Measurements from ENCODE around the gene NLGN4Y. TPM values are rescaled to one million over a fixed set of nuclear protein-coding genes. Genes with fewer than 3 reads are reported as not detected.

Gene NLGN4Y
- total RNA-seq (2014; rRNA removed; shearing (Covaris generic)): not detected in 2 replicates

DNA sequence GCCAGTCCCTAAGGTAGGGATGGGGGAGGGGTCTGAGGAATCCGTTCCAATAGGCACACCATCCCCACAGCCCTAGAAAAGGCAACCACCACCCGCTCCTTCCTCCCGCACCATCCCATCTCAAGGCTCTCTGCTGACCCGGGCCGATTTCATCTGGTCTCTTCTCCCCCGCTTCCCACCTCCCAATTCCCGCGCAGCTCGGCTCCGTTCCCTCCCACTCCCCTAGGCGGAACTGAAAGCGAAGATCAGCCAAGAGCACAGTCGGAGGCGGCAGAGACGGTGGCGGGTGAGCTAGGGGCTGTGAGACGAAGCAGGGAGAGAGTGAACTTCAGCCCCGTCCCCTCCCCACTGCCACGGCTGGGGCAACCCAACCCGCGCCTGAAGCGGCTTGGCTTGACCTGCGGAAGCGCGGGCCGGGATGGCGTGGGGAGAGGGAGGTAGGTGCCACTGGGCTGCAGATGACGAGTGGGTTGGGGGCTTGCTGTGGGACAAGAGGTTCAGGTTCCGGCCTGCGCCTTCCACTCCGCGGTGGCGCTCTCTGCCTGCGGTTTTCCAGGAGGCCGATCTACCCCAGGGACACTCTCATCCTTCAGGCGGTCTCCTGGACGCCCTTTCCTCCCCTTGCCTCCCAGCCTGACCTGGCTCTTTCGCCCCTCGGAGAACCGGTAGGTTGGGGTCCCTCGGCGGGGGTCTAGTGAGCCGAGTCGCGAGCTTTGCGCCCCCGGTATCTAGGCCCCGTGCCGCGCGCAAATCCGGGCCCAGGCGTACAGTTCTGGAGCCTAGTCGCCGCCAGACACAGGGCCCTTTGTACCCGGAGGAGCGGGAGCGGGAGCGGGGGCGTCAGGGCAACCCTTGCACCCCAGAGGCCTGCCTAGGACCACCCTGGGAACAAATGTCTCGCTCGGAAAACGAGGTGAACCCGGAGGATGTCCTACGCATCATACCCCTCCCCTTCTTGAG is at the start of gene NLGN4Y:
Gene NLGN4Y, plus strand, starts transcription at position 258 of the 960 bp plus-strand sequence. CDS start 97,591 bp downstream, outside the sequence.
- no peak for DNase-seq (ENCODE audit: low read depth)

DNA sequence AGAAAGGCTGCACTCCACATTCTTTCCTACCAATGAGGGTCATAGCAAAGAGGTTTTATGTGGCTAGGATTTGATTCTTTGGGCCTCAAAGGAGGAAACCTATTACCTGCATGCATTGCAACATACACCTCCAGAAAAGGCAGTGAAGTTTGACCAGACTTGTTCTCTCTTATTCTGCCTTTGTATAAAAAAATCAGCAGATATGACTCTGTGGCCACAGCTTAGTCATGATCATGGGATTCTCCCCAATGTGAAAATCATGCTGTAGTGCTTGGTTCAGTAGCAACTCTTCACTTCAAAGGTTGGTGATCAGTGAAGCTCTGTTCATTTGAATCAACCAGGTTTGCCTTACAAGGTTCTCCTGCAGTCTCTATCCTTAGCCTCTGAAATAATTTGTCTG is 38.4 kb upstream of the NLGN4Y start:
- DNase-seq (ENCODE audit: low read depth): no peak

DNA sequence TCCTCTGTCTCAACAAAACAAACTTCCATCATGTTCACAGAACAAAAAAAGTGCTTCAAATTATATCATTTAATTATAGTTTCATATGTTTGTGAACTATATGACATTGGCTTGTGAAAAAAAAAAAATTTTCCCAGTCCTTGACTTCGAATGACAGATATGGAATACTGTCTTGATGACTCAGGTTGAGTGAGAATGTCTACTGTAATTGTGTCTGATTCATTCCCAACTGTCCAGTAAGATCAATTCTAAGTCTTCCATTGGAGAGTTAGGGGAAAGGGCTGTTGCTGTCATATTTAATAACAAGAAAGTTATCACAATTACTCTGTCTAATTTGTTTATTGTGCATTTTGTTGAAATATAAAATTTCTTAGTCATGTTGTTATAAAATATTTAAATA is 34.1 kb upstream of the NLGN4Y start:
- DNase-seq (ENCODE audit: low read depth): no peak

DNA sequence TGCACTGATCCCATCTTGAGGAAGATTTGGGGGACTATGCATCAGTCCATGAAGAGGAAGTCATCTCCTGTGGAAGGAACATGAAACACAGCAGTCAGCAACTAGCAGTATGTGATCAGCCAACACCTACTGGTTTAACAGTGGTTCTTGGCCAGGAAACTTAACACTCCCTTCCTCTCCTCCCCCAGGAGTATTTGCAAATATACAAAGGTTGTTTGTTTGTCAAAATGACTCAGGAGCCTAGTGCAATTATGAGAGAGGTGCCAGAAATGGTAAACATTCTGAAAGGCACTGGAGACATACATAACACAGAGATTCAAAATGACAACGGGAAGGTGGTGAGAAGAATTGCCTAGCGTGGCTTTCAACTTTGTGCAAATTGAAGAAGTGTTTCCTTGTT is 26.3 kb upstream of the NLGN4Y start:
- no peak for DNase-seq (ENCODE audit: low read depth)

DNA sequence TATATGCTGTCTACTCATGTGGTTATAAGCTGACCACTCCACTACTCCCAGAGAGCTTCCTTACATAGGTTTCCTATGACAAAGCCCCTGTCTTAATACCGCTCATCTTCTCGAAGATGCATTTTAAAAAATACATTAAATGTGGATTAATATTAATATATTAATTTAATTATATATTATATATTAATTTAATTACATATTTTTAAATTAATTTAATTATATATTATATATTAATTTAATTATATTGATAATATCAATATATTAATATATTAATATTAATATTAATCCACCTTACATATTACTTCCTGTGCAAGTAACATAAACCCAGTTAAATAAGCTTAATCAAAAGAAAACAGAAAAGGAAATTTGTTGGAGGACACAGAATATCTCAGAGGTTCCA is 19.7 kb upstream of the NLGN4Y start:
- no peak for DNase-seq (ENCODE audit: low read depth)

DNA sequence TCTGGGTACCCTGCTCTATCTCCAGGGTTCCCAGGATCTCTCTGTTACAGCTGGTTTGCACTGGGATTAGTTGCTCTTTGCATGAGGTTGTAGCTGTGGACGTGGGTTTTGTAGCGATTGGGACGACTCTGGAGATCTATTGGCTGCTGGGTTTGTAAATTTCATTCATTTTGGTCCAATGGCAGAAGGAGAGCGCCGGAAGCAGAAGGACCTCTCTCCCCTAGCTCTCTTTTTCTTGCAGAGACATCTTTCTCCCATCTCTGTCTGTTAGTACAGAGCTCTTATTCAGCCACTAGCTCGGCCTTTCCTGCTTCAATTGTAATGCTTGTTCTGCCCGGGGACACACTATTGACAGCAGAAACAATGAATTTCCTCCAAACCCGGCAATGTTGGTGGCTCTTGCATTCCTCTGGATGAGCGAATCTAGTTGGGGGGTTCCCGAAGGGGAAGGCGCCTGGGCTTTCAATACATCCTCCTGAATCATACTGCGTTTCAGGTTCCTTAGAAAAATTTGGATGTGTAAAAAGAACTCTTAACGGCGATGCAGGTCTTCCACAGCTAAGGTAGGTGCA is 1.9 kb upstream of the NLGN4Y start:
- no peak for DNase-seq (ENCODE audit: low read depth)

DNA sequence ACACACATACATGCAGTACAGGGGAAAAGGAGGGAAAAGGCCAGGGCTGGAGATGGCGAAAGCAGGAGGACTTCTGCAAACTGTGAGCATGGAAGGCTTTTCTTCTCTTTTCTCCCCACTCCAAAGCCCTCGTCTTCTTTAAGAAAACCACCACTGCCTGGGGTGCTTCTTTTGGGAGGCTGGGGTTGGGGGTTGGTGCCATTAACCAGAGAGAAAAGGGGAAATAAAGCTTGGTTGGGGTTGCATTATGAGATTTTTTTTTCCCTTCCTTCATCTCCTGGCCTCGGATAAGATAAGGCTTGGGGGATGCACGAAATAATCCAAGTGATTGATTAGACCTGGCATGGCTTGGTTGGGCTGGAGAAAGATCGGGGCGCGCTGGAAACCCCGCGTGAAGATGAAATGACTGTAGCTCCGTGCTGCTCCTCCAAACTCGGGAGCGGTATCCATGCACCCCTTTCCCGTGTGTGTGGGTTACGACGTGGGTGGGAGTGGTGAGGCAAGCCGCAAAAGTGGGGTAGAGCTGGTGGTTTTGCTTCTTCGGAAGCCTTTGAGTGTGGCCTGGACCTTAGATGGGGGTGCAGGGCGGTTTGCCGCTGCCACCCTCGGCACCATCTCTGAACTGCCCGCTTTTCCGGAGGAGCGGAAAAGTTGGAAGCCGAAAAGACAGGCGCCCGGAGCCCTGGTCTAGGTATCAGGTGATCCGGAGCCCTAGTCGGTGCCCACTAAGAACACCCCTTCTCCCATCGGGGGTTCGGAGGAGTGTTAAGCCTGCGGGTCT is 648 bp upstream of the NLGN4Y start:
- DNase-seq (ENCODE audit: low read depth): no peak

DNA sequence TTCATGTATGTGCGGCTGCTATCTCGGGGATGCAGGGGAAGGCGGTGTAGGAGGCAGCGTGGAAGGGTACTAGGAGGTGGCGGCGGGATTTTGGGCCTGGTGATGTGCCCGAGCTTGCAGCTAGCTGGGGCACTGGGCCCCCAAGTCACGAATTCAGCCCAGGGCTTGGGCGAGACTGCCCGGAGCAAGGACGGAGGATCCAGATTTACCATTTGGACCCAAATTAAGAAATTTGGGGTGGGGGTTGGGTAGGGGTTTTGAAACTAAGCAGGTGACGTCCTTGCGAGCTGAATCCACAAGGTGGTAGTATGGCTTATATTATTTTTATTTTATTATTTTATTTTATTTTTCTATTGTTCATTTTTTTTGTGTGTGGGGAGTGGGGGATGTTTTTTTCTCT is 986 bp downstream of the NLGN4Y start:
- no peak for DNase-seq (ENCODE audit: low read depth)

DNA sequence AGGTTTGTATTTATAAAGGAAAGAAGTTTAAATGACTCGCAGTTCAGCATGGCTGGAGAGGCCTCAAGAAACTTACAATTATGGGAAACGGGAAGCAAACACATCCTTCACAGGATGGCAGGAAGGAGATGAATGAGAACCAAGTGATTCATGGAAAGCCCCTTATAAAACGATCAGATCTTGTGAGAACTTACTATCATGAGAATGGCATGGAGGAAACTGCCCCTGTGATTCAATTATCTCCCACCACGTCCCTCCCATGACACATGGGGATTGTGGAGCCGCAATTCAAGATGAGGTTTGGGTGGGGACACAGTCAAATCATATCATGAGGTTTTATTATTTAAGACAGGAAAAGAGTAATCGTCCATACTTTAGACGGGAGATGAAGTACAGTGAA is 4.0 kb downstream of the NLGN4Y start:
- no peak for DNase-seq (ENCODE audit: low read depth)

DNA sequence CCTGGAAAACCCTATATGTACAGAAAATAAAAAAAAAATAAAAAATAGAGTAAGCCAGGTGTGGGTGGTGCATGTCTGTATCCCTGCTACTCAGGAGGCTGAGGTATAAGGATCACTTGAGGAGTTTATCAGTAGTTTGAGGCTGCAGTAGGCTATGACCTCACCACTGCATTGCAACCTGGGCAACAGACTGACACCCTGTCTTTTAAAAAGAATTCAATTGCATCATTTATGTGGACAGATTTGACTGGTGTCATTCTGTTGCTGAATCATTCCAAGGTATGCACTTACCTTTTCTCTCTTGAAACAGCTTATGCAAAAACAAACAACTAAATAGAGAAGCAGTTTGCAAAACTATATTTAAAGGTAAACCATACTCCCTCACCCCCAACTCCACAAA is 12.4 kb downstream of the NLGN4Y start:
- DNase-seq (ENCODE audit: low read depth): no peak

DNA sequence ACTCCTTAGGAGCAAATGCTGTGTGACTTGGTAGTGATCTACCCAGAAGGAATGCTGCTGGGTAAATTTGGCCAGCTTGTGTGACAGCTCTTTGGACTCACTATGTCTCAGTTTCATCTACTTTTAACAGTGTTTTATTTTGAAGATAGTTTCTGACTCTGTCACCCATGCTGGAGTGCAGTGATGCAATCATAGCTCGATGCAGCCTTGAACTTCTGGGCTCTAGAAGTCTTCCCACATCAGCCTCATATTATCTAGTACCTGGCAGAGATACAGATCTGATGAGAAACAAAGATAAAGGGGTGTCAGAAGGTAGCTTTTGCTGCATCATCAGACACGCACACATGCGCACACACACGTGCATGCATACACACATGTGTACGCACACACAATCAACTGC is 19.2 kb downstream of the NLGN4Y start:
- no peak for DNase-seq (ENCODE audit: low read depth)

DNA sequence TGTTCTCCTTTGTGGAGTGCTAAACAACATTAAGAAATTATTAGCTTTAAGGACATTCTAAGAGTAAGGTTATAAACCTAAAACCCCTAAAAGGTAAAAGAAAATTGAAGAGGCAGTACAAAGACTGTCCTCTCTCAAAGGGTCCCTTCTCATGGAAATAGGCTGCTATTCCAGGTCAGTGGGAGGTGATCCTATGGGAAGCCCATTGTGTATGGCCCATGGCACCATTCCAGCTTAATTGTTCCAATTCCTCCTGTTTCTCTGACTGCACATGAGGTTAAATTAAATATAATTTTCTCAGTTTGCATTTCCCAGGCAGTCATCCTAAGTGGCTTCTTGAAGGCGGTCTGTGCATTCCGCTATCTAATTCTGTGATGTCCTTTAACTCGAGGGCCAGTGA is 57.0 kb downstream of the NLGN4Y start:
- no peak for DNase-seq (ENCODE audit: low read depth)

DNA sequence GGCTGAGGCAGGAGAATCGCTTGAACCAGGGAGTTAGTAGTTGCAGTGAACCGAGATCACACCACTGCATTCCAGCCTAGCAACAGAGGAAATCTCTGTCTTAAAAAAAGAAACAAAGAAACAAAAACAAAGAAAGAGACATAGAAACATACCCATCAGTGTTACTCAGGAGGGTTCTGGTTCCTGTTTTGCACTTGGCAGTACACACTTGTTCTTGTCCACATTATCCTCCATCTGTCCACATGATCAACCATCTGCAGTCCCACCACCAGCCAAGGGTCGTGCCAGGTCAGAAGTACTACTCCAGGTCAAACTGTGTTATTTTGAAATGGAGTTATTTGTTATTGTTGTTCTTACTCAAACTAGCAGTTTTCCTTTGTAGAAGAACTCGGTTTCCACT is 62.4 kb downstream of the NLGN4Y start:
- DNase-seq (ENCODE audit: low read depth): no peak

DNA sequence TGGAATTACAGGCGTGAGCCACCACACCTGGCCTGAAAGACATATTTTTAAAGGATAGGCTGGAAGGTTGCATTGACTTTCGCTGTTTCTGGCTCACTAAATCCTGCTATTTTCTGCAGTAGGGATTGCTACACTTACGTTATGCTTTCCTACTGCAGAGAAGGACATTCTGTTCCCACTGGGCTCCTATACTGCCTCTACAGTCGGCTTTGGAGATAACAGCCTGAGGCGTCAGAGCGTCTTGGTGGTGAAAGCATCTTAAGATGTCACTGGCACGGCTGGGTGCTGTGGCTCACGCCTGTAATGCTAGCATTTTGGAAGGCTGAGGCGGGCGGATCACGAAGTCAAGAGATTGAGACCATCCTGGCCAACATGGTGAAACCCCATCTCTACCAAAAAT is 77.0 kb downstream of the NLGN4Y start:
- no peak for DNase-seq (ENCODE audit: low read depth)

DNA sequence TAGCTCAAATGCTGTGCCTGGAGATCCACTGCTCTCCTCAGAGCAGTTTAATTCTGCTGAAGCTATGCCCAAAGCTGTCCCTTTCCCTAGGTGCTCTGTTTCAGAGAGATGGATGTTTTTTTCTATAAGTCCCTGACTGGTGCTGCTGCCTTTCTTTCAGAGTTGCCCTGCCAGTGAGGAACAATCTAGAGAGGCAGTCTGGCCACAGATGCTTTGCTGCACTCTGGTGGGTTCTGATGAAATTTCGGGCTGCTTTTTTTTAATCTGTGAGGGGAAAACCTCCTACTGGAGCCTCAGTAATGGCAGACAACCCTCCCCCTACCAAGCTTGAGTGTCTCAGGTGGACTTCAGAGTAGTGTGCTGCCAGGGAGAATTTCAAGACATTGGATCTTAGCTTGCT is 93.3 kb downstream of the NLGN4Y start:
- no peak for DNase-seq (ENCODE audit: low read depth)

DNA sequence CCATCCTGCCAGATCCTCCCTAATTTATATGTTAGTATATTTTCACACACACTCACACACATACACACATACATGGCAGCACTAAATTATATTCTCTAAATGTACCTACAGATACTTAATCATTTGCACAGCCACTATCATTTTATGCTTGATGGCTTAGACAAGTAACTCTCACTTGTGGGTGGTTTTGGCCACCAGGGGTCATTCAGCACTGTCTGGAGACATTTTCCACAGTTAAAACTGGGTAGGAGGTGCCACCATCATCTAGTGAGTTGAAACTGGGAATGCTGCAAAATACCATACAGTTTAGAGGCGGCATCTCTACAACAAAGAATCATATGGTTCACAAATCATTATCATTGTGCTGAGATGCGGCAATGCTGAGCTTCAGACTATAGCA is 94.2 kb downstream of the NLGN4Y start:
- no peak for DNase-seq (ENCODE audit: low read depth)

DNA sequence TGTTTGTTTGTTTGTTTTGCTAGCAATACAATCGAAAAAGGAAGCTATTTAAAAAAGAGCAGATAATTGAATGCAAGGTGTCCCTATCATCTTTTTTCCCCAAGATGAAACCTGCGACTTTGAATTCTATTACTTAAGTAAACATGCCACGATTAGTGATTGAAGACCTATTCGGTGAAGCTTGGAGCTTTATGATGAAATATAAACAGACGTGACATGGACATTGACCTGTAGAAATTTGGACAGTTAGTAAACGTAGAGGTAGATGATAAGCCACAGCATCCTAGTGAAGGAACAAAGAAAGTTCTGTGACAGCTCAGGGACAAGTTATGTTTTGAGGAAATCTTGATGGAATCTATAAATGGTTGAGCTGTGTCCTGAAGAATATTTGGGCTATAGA is 103.9 kb downstream of the NLGN4Y start:
- no peak for DNase-seq (ENCODE audit: low read depth)

DNA sequence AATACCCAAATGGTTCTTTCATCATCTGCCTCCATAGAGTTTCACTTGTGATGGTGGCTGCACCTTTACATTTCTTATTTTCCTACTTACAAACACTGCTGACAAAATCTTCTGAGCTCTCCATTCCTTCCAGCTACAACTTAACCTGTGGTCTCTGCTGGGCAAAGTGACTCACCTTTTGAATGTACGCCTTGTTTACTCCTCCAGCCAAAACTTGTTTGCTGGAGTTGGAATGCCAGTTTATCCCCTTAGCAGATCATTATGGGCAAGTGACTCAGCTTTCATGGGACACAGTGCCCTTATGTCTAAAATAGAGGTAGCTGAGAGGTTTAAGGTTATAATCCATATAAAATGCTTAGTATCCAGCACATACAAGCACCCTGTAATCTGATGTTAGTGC is 107.3 kb downstream of the NLGN4Y start:
- no peak for DNase-seq (ENCODE audit: low read depth)

DNA sequence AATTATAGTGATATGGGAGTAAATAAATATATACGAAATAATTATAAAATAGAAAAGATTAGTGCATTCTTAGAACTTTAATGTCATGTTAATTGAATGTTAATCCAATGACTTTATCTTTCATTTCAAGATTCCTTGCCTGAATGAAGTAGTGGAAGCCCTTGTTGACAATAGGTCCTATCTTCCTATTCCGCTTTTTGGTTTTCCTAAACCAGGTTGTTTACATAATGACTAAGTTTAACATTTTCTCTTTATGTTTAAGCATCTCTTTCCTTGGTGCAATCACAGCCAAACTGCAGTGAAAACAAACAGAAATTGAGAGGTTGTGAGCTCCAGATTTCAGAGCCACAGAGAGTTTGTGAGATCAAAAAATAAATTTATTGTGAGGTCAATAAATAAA is 109.4 kb downstream of the NLGN4Y start:
- DNase-seq (ENCODE audit: low read depth): no peak

DNA sequence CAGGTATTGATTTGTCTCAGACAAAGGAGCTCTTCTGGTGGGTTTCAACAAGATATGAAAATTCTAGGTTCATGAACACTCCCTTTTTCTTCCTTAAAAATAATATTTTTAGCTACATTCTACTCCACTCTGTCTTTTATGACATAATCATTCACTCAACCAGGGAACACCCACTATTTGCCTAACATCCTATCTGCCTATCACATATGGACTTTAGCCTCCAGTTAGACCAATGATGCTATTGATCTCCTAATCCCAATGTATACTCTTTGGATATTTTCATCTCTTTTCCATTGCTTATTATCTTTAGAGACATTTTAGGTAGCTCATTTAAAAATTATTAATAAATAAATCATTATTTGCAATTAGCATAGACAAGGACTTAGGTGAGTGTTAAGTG is 110.6 kb downstream of the NLGN4Y start:
- no peak for DNase-seq (ENCODE audit: low read depth)

DNA sequence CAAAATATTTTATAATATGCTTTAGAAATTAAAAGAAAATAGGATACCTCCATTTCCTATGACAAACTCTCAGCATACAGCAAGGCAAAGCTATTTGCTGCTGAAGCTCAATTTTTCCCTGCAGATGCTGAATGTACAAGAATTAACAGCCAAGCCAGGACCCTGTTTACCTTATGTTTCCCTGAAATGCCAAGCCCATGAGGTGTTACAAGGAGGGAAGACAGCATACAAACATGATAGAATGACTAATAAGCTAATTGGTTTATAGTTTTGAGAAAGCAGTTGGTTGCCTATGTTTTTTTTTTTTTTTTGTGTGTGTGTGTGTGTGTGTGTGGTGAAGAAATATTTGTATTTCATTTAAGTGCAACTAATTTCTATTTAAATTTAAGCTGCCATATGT is 113.2 kb downstream of the NLGN4Y start:
- no peak for DNase-seq (ENCODE audit: low read depth)

DNA sequence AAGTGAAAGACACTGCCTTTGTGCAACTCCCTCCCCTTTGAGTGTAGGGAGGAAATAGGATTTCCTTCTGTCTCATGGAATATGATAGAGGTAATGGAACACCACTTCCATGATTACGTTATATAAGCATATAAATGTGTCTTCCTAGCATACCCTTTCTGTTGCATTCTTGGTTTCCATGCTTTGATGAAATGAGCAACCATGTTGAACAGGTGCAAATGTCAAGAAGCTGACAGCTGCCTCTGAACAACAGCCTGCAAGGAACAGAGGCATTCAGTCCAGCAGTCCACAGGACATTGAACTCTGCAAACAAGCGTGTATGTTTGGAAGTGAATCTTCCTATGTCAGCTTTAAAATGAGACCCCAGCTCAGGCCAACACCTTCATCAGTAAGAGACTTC is 117.5 kb downstream of the NLGN4Y start:
- no peak for DNase-seq (ENCODE audit: low read depth)

Data from RPMI7951 (cell line).